SKM-1 treated with dmso at 0.1 percent for 144 hours (cell line): ENCODE results near the gene SLX4IP.
"Not testable (repeated sequence)": the region's sequence is repeated elsewhere in the genome, so short reads cannot be mapped to it uniquely, and the experiment has no call there.

Experiments
- DNase-seq: peaks from one replicate; lab custom pipeline; 2025; ENCODE audit not compliant: unreplicated experiment; lab: John Stamatoyannopoulos, UW

Gene SLX4IP

DNA sequence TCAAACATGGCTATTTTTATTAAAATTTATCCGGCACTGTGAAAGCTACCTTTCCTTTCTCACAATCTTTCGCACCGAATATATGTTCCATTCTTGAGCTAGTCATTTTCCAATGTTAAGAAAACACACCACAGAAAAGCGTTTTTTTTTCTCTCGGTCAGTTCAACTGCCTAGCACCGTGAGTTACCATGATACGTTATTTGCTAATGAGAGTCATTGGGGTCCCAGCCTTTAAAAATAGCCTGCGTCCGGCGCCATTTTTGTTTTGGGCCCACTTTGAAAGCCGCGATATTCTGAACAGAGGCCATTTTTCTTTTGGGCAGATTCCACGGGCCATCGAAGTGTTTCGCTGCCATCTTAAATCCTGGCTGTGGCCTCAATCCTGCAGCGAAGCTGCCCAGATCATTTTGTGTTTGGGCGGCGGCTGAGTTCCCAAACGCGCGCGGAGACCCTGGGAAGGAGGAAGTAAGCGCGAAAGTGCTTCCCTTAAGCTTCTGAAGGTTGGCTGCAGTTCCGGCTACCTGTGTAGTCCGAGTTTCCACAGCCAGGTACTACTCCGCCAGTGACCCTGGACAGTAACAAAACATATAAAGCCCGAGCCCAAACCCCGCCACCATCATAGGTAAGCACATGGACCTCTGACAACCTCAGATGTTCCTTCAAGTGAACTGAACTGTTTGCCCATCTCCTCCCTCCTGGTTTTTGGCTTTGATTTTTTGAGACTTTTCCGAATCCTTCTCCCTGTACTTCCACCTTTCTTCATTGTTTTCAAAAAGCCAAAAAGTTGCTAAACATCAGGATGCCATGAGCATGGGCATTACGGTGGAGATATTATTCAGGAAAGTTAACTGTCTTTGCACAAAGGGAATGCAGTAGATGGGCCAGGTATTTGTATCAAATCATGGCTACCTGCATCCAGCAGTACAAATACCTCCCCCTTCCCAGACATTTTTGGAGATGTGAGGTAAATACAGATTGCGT is at the start of gene SLX4IP:
Gene SLX4IP (plus strand): TSS at position 474 of the 981 bp plus-strand sequence. CDS start 22,900 bp downstream, outside the sequence.
- DNase-seq: peak; percentile 71

- DNase-seq: no peak
These were observed 49.1 kb upstream of the SLX4IP start for GRCh38 chr20:10385850-10386544.

DNA sequence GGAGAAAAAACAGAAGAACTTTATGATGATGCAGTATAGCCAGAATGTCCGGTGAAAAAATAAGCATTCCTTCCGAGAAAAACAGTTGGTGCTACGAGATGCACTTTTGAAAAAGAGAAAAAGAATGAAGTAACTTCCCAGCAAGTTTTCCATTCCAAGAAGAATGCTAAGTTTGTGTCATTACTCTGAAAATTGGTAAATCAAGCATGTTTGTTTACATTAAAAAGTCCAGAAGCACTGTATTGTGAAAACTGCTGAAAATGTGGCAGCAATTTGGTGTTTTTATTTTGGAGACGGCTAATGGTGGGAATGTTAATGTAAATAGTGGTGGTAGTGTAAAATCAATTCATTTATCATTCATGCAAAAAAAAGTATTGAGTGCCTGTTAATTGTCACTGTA is 47.4 kb upstream of the SLX4IP start:
- no peak for DNase-seq

GRCh38 chr20:10388597-10388996 is 46.5 kb upstream of the SLX4IP start:
- DNase-seq: no peak

DNA sequence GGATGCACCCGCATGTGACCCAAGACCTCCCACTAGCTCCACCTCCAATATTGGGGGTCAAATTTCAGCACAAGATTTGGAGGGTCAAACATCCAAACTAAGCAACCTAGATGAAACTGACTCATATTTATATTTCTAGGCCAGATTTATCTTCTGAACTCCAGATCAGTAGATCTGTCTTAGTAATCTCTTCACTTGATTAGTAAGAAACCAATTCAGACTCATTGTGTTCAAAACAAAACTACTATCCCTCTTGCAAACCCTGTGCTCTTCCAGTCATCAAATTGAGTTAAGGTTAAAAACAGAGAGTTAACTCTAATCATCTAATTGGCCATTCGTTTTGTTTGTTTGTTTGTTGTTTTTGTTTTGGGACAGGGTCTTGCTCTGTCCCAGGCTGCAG is 44.4 kb upstream of the SLX4IP start:
- no peak for DNase-seq

DNA sequence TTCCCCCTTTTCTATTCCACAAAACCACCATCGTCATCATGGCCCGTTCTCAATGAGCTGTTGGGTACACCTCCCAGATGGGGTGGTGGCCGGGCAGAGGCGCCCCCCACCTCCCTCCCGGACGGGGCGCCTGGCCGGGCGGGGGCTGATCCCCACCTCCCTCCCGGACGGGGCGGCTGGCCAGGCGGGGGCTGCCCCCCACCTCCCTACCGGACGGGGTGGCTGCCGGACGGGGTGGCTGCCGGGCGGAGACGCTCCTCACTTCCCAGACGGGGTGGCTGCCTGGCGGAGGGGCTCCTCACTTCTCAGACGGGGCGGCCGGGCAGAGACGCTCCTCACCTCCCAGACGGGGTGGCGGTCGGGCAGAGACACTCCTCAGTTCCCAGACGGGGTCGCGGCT is 40.4 kb upstream of the SLX4IP start:
- not testable (repeated sequence) for DNase-seq

DNA sequence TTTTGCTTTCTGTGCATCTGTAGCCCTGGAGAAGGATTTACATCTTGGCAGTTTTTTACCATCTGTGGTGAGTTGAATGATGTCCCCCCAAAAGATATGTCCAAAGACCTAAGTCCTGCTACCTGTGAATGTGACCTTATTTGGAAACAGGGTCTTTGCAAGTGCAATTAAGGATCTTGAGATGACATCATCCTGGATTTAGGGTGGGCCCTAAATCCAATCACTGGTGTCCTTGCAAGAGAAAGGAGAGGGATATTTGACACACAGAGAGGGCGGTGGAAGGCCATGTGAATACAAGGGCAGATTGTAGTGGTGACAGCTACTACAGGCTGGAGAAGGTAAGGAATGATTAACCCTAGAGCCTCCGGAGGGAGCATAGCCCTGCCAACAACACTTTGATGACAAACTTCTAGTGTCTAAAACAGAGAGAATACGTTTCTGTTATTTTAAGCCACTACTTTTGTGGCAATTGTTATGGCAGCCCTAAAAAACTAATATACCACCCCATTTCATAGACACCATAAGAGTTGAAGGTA is 36.2 kb upstream of the SLX4IP start:
- DNase-seq: no peak

- no peak for DNase-seq
These were observed 32.0 kb upstream of the SLX4IP start for GRCh38 chr20:10402938-10403608.

DNA sequence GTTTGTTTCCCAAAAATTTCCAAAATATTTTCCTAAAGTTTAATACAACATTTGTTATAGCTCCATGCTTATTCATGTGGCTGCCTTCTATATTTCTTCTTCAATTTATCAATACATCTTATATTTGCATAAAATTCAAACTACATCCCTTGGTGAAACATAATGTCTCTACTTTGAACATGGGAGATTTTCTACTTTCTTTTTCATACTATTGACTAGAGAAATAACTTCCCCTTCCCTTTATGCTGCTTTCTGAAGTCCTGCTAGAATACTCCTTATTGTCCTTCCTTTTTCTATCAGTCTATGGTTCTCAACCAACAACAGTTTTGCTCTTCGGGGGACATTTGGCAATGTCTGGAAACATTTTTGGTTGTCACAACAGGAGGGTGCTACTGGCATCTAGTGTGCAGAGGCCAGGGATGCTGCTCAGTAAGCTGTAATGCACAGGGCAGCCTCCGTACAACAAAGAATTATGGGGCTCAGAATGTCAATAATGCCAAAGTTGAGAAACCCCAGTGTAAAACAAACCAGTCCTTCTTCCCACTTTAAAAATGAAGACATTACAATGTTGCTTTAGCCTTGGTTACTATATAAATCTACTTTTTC is 31.0 kb upstream of the SLX4IP start:
- DNase-seq: no peak

GRCh38 chr20:10404959-10405530 is 30.1 kb upstream of the SLX4IP start:
- DNase-seq: no peak

GRCh38 chr20:10408108-10408813 is 26.8 kb upstream of the SLX4IP start:
- DNase-seq: no peak

DNA sequence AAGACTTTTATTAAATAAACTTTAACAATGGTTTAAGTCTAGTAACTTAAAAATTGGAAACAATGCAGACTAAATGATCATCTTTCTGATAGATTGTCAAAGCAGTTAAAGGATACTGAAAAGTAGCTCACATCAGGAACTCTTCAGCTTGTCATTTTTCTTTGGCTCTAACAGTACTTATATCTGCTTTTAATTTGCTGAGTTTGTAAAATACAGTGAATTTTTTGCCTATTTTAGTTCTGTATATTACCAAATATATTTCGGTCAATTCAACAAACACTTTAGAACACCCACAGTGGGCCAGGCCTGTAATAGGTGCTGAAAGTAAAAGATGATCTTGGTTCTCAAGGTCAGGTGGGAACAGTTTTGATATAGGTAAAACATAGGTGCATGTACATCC is 23.4 kb upstream of the SLX4IP start:
- no peak for DNase-seq

DNA sequence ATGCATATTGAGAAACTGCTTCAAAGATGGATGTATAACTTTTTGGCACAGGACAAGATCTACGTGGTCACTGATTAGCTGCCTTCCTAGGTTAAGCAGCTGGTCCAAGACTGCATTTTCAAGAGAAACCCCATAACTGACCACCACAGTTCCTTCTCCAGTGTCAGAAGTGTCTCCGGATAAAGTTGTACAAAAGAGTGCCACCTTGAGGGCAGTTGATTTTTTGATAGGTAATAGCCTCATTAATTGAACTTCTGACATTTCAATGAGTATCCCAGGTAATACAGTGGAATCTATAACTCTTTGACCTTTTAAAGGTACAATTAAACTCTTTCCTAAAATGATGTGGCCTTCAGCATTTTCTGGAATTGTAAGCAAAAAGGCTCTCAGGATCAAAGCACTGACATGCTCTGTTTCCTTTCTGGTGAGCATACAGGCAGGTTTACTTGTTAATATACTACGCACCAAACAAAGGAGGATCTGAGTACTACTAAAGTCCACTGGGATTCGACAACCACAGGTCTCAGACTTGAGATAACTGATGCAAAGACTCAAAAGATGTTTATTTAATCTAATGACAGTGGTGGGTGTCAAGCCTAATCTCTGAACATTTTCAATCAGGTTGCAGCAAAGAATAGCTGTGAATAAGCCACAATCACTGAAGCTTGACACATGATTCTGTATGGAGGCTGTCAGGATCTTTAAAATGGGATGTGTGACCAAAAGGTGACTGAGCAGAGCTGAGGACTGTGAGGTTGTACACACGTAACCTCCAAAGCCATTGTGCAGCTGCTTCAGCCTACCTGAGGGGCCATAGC is 22.3 kb upstream of the SLX4IP start:
- no peak for DNase-seq

DNA sequence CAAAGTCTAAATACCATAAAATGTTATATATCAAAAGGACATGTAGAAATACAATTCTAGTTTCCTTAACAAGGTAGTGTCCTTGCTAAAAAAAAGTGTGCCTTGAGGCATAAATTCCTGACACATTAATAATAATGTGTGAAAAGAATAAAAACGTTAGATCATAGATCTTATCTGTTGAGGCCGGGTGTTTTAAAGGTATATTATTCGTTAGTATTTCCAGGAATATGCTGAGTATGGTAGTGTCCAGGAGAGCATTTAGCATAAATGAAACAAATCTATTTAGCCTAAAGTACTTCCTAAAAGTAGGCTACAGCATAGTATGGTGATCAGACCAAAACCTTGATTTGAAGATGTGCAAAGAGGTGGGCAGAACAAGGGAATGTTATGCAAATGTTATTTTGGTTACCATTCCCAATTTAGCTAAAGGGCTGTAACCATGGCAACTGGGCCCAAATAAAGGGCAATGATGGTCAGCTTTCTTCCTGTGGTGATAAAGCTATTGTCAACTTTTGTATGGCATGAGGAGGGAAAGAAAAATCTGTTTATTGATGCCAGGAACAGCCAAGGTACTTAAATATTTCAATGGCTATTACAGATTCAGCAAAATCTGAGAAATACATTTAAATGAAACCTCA is 20.0 kb upstream of the SLX4IP start:
- DNase-seq: no peak

GRCh38 chr20:10417218-10417617 is 17.9 kb upstream of the SLX4IP start:
- DNase-seq: not testable (repeated sequence)

- no peak for DNase-seq
These were observed 15.5 kb upstream of the SLX4IP start for GRCh38 chr20:10419550-10420133.

DNA sequence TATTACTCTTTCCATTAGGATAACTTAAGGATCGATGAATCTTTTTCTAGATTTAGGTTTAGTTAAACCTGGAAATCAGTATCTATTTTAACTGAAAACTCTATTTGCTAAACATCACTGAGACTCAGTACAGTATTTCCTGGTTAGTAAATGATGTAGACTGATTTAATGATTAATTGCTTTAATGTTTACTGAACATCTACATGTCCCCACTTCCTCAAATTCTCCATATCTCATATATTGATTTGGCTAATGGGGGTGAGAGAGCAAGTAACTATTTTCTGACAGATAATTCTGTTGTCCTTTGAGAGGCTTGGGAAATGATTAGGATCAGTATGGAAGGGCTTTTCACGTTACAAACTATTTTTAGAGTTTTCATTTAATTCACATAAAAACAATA is 11.4 kb upstream of the SLX4IP start:
- no peak for DNase-seq

DNA sequence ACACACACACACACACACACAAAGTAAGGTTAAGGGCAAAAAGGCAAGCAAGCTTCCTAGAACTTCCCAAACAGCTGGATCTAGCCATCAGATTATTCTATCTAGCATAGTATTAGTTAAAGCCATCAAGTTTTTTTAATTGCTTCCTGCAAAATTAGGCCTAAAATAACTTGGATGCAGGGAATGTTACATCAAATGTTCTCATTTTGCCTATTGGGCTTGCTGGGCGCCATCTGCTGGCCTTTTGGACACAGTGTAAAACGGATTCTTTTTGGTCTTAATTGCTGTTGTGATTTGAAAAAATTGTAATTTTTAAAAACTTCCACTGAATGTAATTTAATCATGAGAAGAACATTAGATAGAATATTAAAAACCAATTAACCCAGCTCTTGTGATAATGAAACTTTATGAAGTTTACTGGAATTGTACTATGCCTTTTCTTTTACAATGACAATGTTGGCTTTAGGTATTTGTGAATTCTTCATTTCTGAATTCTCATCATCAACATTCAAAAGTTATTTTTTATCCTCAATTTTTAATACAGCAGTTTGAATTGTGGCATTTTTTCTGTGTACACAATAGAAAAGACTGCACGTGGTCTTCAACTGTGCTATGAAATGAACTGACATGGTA is 7.9 kb upstream of the SLX4IP start:
- no peak for DNase-seq
